ENCODE results near the gene VLDLR. TPM values are rescaled to one million over a fixed set of nuclear protein-coding genes. Genes with fewer than 3 reads are reported as not detected.

VLDLR gene
- total and polyA plus RNA-seq, 8 donors, result 2.1 to 110 (median 6.7) TPM

DNA sequence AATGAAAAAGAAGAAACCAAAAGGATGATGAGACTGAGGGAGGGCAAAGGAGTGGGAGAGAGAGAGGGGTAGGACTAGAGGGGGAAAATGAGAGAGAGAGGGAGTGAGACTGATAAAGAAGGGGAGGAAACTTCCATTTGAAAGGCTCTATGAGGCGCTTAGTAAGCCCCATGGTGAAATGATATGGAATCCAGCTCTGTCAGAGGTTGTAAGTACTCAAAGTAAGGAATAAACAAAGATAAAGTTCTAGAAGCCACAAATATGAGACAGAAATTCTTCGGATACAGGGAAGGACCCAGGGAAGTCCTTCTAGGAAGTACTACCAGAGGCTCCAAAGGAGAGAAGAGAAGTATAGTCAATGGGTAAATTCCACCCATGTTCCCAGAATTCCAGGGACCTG is 21.7 kb upstream of the VLDLR start:
- H3K4me3 ChIP-seq, result no peak overlapping the region
- WGBS, 5 donors, result 47 to 78% (median 67%) methylated on average over 2 of the region's 2 CpGs
- no peak overlapping the region for H3K27ac ChIP-seq
- peaks cover 0 to 7% (median 3%) of the 10 kb centered on the region in 4 donors for H3K4me1 ChIP-seq
- TF ChIP-seq POLR2A (IDR thresholded peaks at IDR 0.05), result no peak
- TF ChIP-seq POLR2AphosphoS5 (IDR thresholded peaks at IDR 0.05), result no peak
- no peak for TF ChIP-seq EP300 (IDR thresholded peaks at IDR 0.05)
- TF ChIP-seq CTCF (IDR thresholded peaks at IDR 0.05), result no peak
- H3K27me3 ChIP-seq, result no peaks in the 10 kb centered on the region
- H3K9me3 ChIP-seq, result no peaks in the 10 kb centered on the region
- intact Hi-C loops (cut with DNase I; ENCODE audit: low total_unique reads), result no loop called here
- no peaks in the 10 kb centered on the region for H3K36me3 ChIP-seq
- no peak for DNase-seq

DNA sequence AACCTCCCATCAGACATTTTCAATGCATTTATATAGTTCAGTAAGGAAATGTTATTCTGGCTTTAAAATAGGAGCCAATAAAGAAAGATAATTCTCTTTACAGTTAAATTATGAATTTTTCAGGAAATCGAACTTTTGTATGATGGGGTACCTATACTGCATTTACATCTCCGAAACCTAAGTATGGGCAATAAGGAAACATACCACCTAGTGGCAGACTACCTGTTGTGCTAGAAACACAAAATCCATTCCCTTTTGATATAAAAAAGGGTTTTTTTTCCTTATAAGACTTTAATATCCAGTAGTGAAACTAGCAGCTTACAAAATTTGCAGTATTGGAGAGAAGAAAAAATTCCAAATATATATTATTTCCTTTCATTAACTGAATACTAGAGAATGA is 21.3 kb upstream of the VLDLR start:
- Histone ChIP-seq H3K27me3 (no peaks in the 10 kb centered on the region), H3K36me3 (no peaks in the 10 kb centered on the region), H3K9me3 (no peaks in the 10 kb centered on the region), H3K4me1 (peaks cover 0 to 7% (median 3%) of the 10 kb centered on the region in 4 donors), H3K4me3 (no peak overlapping the region), H3K27ac (no peak overlapping the region)
- WGBS, 5 donors, result 88 to 94% (median 91%) methylated on average over 2 of the region's 2 CpGs
- intact Hi-C loops (cut with DNase I; ENCODE audit: low total_unique reads), result no loop called here
- DNase-seq, result no peak
- TF ChIP-seq CTCF (IDR thresholded peaks at IDR 0.05), result no peak
- TF ChIP-seq POLR2AphosphoS5 (IDR thresholded peaks at IDR 0.05), result no peak
- no peak for TF ChIP-seq POLR2A (IDR thresholded peaks at IDR 0.05)
- TF ChIP-seq EP300 (IDR thresholded peaks at IDR 0.05), result no peak

GRCh38 chr9:2601785-2602378 is 19.7 kb upstream of the VLDLR start:
- no peak for TF ChIP-seq EP300 (IDR thresholded peaks at IDR 0.05)
- no peak for TF ChIP-seq POLR2AphosphoS5 (IDR thresholded peaks at IDR 0.05)
- no peak for TF ChIP-seq POLR2A (IDR thresholded peaks at IDR 0.05)
- TF ChIP-seq CTCF (IDR thresholded peaks at IDR 0.05), result no peak

GRCh38 chr9:2602704-2603116 is 18.9 kb upstream of the VLDLR start:
- Histone ChIP-seq H3K27ac (no peak overlapping the region), H3K4me3 (no peak overlapping the region), H3K27me3 (no peaks in the 10 kb centered on the region), H3K9me3 (no peaks in the 10 kb centered on the region), H3K4me1 (peaks cover 0 to 7% (median 3%) of the 10 kb centered on the region in 4 donors), H3K36me3 (no peaks in the 10 kb centered on the region)
- DNase-seq, result peak in 1 of 2 donors; percentile 23
- WGBS, 5 donors, result 12 to 20% (median 15%) methylated on average over 4 of the region's 4 CpGs
- TF ChIP-seq CTCF (IDR thresholded peaks at IDR 0.05) (no peak), POLR2AphosphoS5 (IDR thresholded peaks at IDR 0.05) (peak in 1 of 3 donors; percentile 10)
- intact Hi-C loops (cut with DNase I; ENCODE audit: low total_unique reads), result no loop called here

More at GRCh38 chr9:2601785-2602378, 19.7 kb upstream of the VLDLR start:
- H3K27ac ChIP-seq, result no peak overlapping the region
- no peaks in the 10 kb centered on the region for H3K9me3 ChIP-seq
- H3K4me3 ChIP-seq, result no peak overlapping the region
- no peak for DNase-seq
- intact Hi-C loops (cut with DNase I; ENCODE audit: low total_unique reads), result no loop called here
- no peaks in the 10 kb centered on the region for H3K36me3 ChIP-seq
- WGBS, 5 donors, result 64 to 82% (median 74%) methylated on average over 3 of the region's 3 CpGs
- peaks cover 0 to 7% (median 3%) of the 10 kb centered on the region in 4 donors for H3K4me1 ChIP-seq
- H3K27me3 ChIP-seq, result no peaks in the 10 kb centered on the region
